K562 (cell line): ENCODE results near the gene ERICH6. TPM values are rescaled to one million over a fixed set of nuclear protein-coding genes. Genes with fewer than 3 reads are reported as not detected.
A peak's percentile ranks its signal among the peaks of the same experiment; 100 is the strongest.

Source experiments
- ARID4B ChIP-seq: sonication (generic); formaldehyde crosslinking; IDR thresholded peaks from 2 replicates; pipeline ENCODE4 v1.8.0; 2022; ENCODE audit warnings: mild to moderate bottlenecking, missing genetic modification reagents
- ATF7 ChIP-seq: fragments of 450-650 bp; IDR thresholded peaks from 2 replicates; pipeline ENCODE4 v1.7.1; 2014; ENCODE audit warnings: mild to moderate bottlenecking, moderate library complexity
- BRD9 ChIP-seq: fragments of 450-650 bp; IDR thresholded peaks from 2 replicates; pipeline ENCODE4 v1.6.1; 2018; ENCODE audit warnings: low read depth; ENCODE audit not compliant: partially characterized antibody
- CGGBP1 ChIP-seq: fragments of 250-450 bp; sonication (Bioruptor Pico); IDR thresholded peaks from 2 replicates; pipeline ENCODE4 v1.9.0; 2021; ENCODE audit warnings: mild to moderate bottlenecking
- GATA2 ChIP-seq: sonication (generic); formaldehyde crosslinking; IDR thresholded peaks from 2 replicates; pipeline ENCODE4 v1.4.0; 2020; ENCODE audit warnings: mild to moderate bottlenecking, missing genetic modification reagents
- KLF1 ChIP-seq: fragments of 450-650 bp; IDR thresholded peaks from 2 replicates; pipeline ENCODE4 v1.6.1; 2016; ENCODE audit warnings: missing genetic modification characterization, missing compliant biosample characterization
- KLF10 ChIP-seq: fragments of 250-450 bp; sonication (Bioruptor Pico); IDR thresholded peaks from 2 replicates; pipeline ENCODE4 v1.6.1; 2021; ENCODE audit warnings: matching md5 sums
- L3MBTL2 ChIP-seq: fragments of 450-650 bp; IDR thresholded peaks from 2 replicates; pipeline ENCODE4 v1.6.1; 2016; ENCODE audit warnings: mild to moderate bottlenecking, moderate library complexity
- MXD1 ChIP-seq: fragments of 250-450 bp; sonication (Bioruptor Pico); IDR thresholded peaks from 2 replicates; pipeline ENCODE4 v1.8.0; 2021; ENCODE audit warnings: borderline replicate concordance, mild to moderate bottlenecking, moderate library complexity; ENCODE audit not compliant: poor library complexity, severe bottlenecking
- RBM25 ChIP-seq: fragments of 200-400 bp; formaldehyde crosslinking; IDR thresholded peaks from 2 replicates; pipeline ENCODE4 v1.6.1; 2018; ENCODE audit warnings: low read length, low read depth, moderate library complexity; ENCODE audit not compliant: severe bottlenecking
- RBM34 ChIP-seq: fragments of 200-400 bp; formaldehyde crosslinking; IDR thresholded peaks from 2 replicates; pipeline ENCODE4 v1.6.1; 2018; ENCODE audit warnings: low read length, borderline replicate concordance; ENCODE audit not compliant: insufficient read depth
- SAFB ChIP-seq: fragments of 200-400 bp; formaldehyde crosslinking; IDR thresholded peaks from 2 replicates; pipeline ENCODE4 v1.6.1; 2017; ENCODE audit warnings: low read depth, low read length, borderline replicate concordance
- STAG1 ChIP-seq: sonication (generic); formaldehyde crosslinking; IDR thresholded peaks from 2 replicates; pipeline ENCODE4 v1.5.0; 2020; ENCODE audit warnings: missing genetic modification reagents, borderline replicate concordance
- TAF1 ChIP-seq: IDR thresholded peaks from 2 replicates; pipeline ENCODE4 v1.6.1; 2011; ENCODE audit warnings: mild to moderate bottlenecking, low read length, moderate library complexity; ENCODE audit not compliant: insufficient read depth, control insufficient read depth, severe bottlenecking; ENCODE audit errors: extremely low read depth
- USF2 ChIP-seq: sonication (generic); formaldehyde crosslinking; IDR thresholded peaks from 2 replicates; pipeline ENCODE4 v1.5.0; 2020; ENCODE audit warnings: missing genetic modification reagents
- ZBTB5 ChIP-seq: fragments of 450-650 bp; IDR thresholded peaks from 2 replicates; pipeline ENCODE4 v1.6.1; 2017; ENCODE audit warnings: antibody characterized with exemption
- ZFP1 ChIP-seq: fragments of 450-650 bp; formaldehyde crosslinking; IDR thresholded peaks from 2 replicates; pipeline ENCODE4 v1.4.0; 2020; ENCODE audit warnings: mild to moderate bottlenecking, mixed read lengths
- ZNF217 ChIP-seq: sonication (generic); formaldehyde crosslinking; IDR thresholded peaks from 2 replicates; pipeline ENCODE4 v1.8.0; 2022; ENCODE audit warnings: mild to moderate bottlenecking, missing genetic modification reagents
- ZNF436 ChIP-seq: fragments of 250-450, 450-650 bp; sonication (Bioruptor Pico); formaldehyde crosslinking; IDR thresholded peaks from 2 replicates; pipeline ENCODE4 v1.7.0; 2020; ENCODE audit warnings: mild to moderate bottlenecking
- ZNF830 ChIP-seq: fragments of 250-450 bp; sonication (Bioruptor Pico); IDR thresholded peaks from 2 replicates; pipeline ENCODE4 v1.5.0; 2021; ENCODE audit warnings: mild to moderate bottlenecking
- polyA plus RNA-seq, 8 experiments: library from polyadenylated mRNA; depleted of rRNA in 4 of 8; stranded (reverse) in 5 of 8; unstranded in 3 of 8; fragments of >200 nt; fragmentation: Nextera tagmentation in 2 of 8; fragmentation: Illumina TruSeq in 1 of 8; extraction: Ambion mirVana in 2 of 8; extraction: Trizol in 1 of 8; gene quantifications; 2 replicates each; pipeline versions ENCODE4 v1.2.1 to v1.2.3, GENCODE V29; 2011 to 2014; ENCODE audit warnings: inconsistent platforms in 1 of 8, missing spikeins in 1 of 8
- total RNA-seq, 7 experiments: library from RNA; depleted of rRNA in 6 of 7; stranded (reverse); fragments of >200 nt in 6 of 7; fragmentation: Illumina TruSeq in 2 of 7; extraction: Trizol in 2 of 7; gene quantifications; 2 replicates each; pipeline versions ENCODE4 v1.2.1 to v1.2.3, GENCODE V29; 2011 to 2021; ENCODE audit warnings: low replicate concordance in 1 of 7

ERICH6 gene
- total and polyA plus RNA-seq, 9 of the 15 experiments (the other 6 are each of a cell fraction or from before 2014, with no cell fraction given), result not detected

GRCh38 chr3:150737874-150738679 is 34.4 kb upstream of the ERICH6 start (continued):
- TF ChIP-seq GATA2 (peak; percentile 35; the same call in 1 of the 2 replicates), KLF1 (tag) (no peak), TAF1 (no peak), KLF10 (CRISPR knock-in tag) (no peak), ZNF217 (no peak), ZNF830 (no peak), ZBTB5 (no peak), L3MBTL2 (peak; percentile 45; the same call in 1 of the 2 replicates), ZFP1 (CRISPR knock-in tag) (no peak), ATF7 (no peak), ZNF436 (no peak), RBM34 (no peak), RBM25 (no peak), USF2 (CRISPR knock-in tag) (no peak), CGGBP1 (CRISPR knock-in tag) (no peak), STAG1 (CRISPR knock-in tag) (no peak), BRD9 (no peak), MXD1 (CRISPR knock-in tag) (no peak), ARID4B (CRISPR knock-in tag) (no peak), SAFB (no peak)
